Measurements from ENCODE around the gene B3GAT3.

- no peak for TF ChIP-seq CTCF (conservative IDR thresholded peaks at IDR 0.05; ENCODE audit: low read depth, low read length)
- no peak for TF ChIP-seq EZH2 (IDR thresholded peaks at IDR 0.05; ENCODE audit: low read length, unreplicated experiment)
Measured at GRCh38 chr11:62614275-62614674, 7.5 kb downstream of the B3GAT3 start.

Data from PC-3 (cell line).